Lower leg skin (tissue), 4 donors: ENCODE data around the gene DOK7. TPM values are rescaled to one million over a fixed set of nuclear protein-coding genes. Genes with fewer than 3 reads are reported as not detected.

Source experiments
- DNase-seq, 2 donors: peaks; one replicate each; pipeline ENCODE4 v3.0.0-alpha.2; 2019; ENCODE audit warnings: low spot score in 2 of 2
- H3K4me3 ChIP-seq: fragments of 200-600 bp; sonication (generic); 2 replicates; pipeline ENCODE4 v1.5.1; 2017; ENCODE audit warnings: mild to moderate bottlenecking, low read depth; ENCODE audit not compliant: poor library complexity, severe bottlenecking
- POLR2A ChIP-seq, 2 donors: fragments of 450-650 bp; IDR thresholded peaks; one replicate each; pipeline ENCODE4 v1.6.1; 2016 to 2017; ENCODE audit warnings: antibody characterized with exemption in 2 of 2, mild to moderate bottlenecking in 1 of 2, moderate library complexity in 1 of 2
- WGBS, 2 donors: methylation state at CpG; one replicate each; pipeline ENCODE4 v1.1.5; 2018; 5-methylcytosine and 5-hydroxymethylcytosine counted together
- intact Hi-C: fragments of 100-400 bp; cut with DNase I; formaldehyde crosslinking; loops from one replicate; pipeline ENCODE4 v1.15.0; 2023; ENCODE audit warnings: low total_unique reads
- total RNA-seq, 4 donors: library from RNA; depleted of rRNA; stranded (reverse); fragments of >200 nt; gene quantifications; one replicate each; pipeline ENCODE4 v1.1.0, GENCODE V29; 2016
- TF ChIP-seq, protein P1 (sequence below), 3 donors: fragments of 450-650 bp; IDR thresholded peaks; one replicate each; pipeline ENCODE4 v1.5.1; 2016; ENCODE audit warnings: antibody characterized with exemption in 3 of 3, mild to moderate bottlenecking in 3 of 3, moderate library complexity in 2 of 3

The DOK7 gene
- total RNA-seq, 4 donors from 2014 or later = 1.9 to 9.8 (median 5.9) TPM

DNA sequence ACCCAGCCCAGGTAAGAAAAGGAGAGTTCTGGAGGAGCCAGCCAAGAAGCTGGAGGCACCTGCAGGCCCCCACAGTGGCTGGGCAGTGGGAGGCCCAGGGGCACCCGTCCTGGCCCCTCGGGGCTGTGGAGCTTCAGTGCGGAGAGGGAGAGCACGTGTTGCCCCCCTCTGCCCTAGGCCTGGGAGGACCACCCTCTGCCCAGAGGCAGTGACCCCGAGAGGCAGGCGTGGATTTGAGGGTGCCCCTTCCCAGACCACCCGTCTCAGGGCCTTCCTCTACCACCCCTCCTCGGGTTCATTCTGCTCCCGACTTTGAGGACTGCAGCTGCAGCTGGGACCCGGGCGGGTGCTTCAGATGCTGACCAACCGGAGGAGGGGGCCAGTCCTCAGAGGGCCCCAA lies 33.5 kb upstream of the DOK7 start:
- H3K4me3 ChIP-seq = no peak overlapping the region
- no peak for TF ChIP-seq POLR2A (IDR thresholded peaks at IDR 0.05)
- TF ChIP-seq, protein P1, sequence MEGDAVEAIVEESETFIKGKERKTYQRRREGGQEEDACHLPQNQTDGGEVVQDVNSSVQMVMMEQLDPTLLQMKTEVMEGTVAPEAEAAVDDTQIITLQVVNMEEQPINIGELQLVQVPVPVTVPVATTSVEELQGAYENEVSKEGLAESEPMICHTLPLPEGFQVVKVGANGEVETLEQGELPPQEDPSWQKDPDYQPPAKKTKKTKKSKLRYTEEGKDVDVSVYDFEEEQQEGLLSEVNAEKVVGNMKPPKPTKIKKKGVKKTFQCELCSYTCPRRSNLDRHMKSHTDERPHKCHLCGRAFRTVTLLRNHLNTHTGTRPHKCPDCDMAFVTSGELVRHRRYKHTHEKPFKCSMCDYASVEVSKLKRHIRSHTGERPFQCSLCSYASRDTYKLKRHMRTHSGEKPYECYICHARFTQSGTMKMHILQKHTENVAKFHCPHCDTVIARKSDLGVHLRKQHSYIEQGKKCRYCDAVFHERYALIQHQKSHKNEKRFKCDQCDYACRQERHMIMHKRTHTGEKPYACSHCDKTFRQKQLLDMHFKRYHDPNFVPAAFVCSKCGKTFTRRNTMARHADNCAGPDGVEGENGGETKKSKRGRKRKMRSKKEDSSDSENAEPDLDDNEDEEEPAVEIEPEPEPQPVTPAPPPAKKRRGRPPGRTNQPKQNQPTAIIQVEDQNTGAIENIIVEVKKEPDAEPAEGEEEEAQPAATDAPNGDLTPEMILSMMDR (IDR thresholded peaks at IDR 0.05) = no peak
- no peak for DNase-seq
- WGBS, 2 donors = 88 to 95% methylated on average over 10 to 12 of the region's 12 CpGs
- intact Hi-C loops = no loop called here

DNA sequence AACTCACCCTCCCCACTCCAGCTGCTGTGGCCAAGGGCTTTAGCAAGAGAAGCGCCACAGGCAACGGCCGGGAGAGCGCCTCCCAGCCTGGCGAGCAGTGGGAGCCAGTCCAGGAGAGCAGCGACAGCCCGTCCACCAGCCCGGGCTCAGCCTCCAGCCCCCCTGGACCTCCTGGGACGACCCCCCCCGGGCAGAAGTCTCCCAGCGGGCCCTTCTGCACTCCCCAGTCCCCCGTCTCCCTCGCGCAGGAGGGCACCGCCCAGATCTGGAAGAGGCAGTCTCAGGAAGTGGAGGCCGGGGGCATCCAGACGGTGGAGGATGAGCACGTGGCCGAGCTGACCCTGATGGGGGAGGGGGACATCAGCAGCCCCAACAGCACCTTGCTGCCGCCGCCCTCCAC lies 32.6 kb upstream of the DOK7 start:
- no peak overlapping the region for H3K4me3 ChIP-seq
- intact Hi-C loops = no loop called here
- no peak for DNase-seq
- TF ChIP-seq POLR2A (IDR thresholded peaks at IDR 0.05) = no peak
- TF ChIP-seq, protein P1 (IDR thresholded peaks at IDR 0.05) = no peak
- WGBS, 2 donors = 85 to 90% methylated on average over 15 to 17 of the region's 21 CpGs

DNA sequence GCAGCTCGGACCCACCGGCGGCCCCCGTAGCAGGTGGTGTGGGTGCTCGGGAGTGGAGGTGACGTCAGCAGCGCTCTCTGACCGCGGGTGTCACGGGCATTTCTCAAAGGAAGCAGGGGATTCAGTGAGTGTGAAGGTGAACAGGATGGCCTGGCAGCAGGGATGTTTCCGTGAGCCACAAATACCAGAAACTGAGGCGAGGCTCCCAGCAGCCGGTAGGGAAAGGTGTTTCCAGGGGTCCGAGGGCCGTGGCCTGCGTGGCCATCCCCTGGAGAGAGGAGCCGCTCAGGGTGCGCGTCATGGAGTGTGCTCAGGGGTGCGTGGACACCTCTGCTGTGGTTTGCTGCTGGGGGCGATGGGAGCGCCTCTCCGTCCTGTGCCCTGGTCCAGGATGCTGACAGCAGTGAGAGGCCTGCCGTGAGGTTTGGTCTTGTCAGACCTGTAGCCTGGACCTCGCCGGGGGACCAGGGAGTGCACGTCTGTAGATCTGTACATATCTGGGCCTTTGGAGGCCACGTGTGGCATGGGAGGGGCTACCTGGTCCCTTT lies 31.6 kb upstream of the DOK7 start:
- no peak overlapping the region for H3K4me3 ChIP-seq
- no peak for DNase-seq
- intact Hi-C loops = no loop called here
- 87 to 89% methylated on average over 28 of the region's 28 CpGs for WGBS, 2 donors
- no peak for TF ChIP-seq POLR2A (IDR thresholded peaks at IDR 0.05)
- TF ChIP-seq, protein P1 (IDR thresholded peaks at IDR 0.05) = no peak

DNA sequence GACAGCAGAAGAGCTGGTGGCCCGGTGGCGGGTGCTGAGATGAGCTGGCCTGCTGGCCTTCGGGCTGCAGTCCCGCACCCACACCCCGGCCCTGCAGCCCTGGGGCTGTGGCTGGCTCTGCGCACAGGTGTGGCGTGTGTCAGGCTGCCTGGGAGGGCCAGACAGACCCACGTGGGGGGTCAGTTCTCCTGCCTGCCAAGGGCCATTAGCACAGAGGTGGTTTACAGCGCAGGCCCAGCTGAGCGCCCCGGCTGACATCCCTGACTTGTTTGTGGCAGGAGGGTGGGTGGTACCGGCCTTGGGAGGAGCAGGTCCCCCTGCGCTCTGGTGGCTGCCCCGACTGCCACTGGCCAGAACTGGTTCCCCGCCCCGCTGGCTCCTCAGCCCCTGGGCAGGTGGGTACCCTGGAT lies 30.7 kb upstream of the DOK7 start:
- no peak overlapping the region for H3K4me3 ChIP-seq
- WGBS, 2 donors = 74 to 88% methylated on average over 10 to 16 of the region's 16 CpGs
- no peak for DNase-seq
- TF ChIP-seq, protein P1 (IDR thresholded peaks at IDR 0.05) = no peak
- no peak for TF ChIP-seq POLR2A (IDR thresholded peaks at IDR 0.05)
- intact Hi-C loops = no loop called here

DNA sequence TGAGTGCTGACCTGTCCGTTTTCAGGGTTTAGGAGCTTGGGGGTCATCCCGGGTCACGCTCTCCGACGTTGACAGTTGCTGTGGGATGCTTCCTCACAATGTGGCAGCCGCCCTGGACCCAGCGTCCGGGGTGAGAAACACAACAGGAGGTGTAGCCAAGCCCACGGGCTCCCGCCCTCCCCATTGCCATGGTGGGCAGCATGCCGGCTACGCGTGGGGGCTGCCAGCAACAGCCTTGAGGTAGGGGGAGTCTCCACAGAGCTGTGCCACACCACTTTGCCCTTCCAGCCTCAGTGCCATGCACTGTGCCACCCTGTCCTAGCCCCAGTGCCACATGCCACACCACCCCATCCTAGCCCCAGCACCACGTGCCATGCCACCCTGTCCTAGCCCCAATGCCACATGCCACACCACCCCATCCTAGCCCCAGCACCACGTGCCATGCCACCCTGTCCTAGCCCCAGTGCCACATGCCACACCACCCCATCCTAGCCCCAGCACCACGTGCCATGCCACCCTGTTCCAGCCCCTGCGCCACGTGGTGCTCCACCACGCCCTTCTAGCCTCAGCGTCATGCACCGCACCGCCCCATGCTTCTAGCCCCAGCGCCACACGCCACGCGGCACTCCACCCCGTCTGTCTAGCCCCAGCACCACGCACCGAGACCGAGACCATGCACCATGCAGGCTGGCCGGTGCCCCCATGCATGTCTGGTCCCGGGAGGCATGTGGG lies 29.8 kb upstream of the DOK7 start:
- TF ChIP-seq, protein P1 (IDR thresholded peaks at IDR 0.05) = no peak
- no peak for TF ChIP-seq POLR2A (IDR thresholded peaks at IDR 0.05)
- WGBS, 2 donors = 89% methylated on average over 32 of the region's 32 CpGs
- intact Hi-C loops = no loop called here

More for the DNA sequence above, 29.8 kb upstream of the DOK7 start:
- no peak overlapping the region for H3K4me3 ChIP-seq
- DNase-seq = no peak
